Endothelial cell of umbilical vein (primary cell): Measurements from ENCODE around the gene CAMK2G. TPM values are rescaled to one million over a fixed set of nuclear protein-coding genes. Genes with fewer than 3 reads are reported as not detected.

Source experiments
- BruUV-seq: library from RNA; stranded (reverse); fragments of 400-500 nt; replicated peaks from 2 replicates; lab custom pipeline; 2021; lab: Mats Ljungman, UMichigan
- CTCF ChIA-PET: fragments of 300-600, 350-600 bp; sonication (Branson Sonifier 250); formaldehyde crosslinking; loops from one replicate; lab custom pipeline; 2021; ENCODE audit warnings: antibody characterized with exemption, inconsistent platforms; lab: Charles Lee
- POLR2A ChIA-PET: fragments of 300-600, 350-600 bp; sonication (Branson Sonifier 250); formaldehyde crosslinking; loops from one replicate; lab custom pipeline; 2021; ENCODE audit warnings: antibody characterized with exemption, inconsistent platforms; lab: Charles Lee
- DNase-seq: peaks from one replicate; pipeline ENCODE4 v3.0.0-alpha.2; 2011; ENCODE audit warnings: low read depth, low spot score
- FAIRE-seq: peaks from 2 replicates; lab custom pipeline; 2011; peaks lifted over from hg19 to GRCh38; lab: Jason Lieb, UNC
- H2AFZ ChIP-seq: 2 replicates; pipeline ENCODE4 v1.6.0; 2012; ENCODE audit warnings: low read depth, low read length, control low read depth, inconsistent platforms
- H3K27ac ChIP-seq: 2 replicates; pipeline ENCODE4 v1.5.1; 2011; ENCODE audit warnings: low read depth, mild to moderate bottlenecking, control low read depth, low read length, moderate library complexity; ENCODE audit not compliant: insufficient read depth
- H3K27me3 ChIP-seq, 2 experiments: 2 replicates each; pipeline versions ENCODE4 v1.6.0 to v1.6.1; 2011; ENCODE audit warnings: low read length in 2 of 2, mixed read lengths in 1 of 2; ENCODE audit not compliant: control insufficient read depth in 2 of 2, insufficient read depth in 2 of 2
- H3K36me3 ChIP-seq, 2 experiments: 2 replicates in 1 of 2; 3 replicates in 1 of 2; pipeline ENCODE4 v1.5.1; 2011; ENCODE audit warnings: low read length in 2 of 2, mild to moderate bottlenecking in 1 of 2, moderate library complexity in 1 of 2; ENCODE audit not compliant: control insufficient read depth in 2 of 2, insufficient read depth in 2 of 2; ENCODE audit errors: extremely low read depth in 1 of 2
- H3K4me1 ChIP-seq: 3 replicates; pipeline ENCODE4 v1.5.1; 2011; ENCODE audit warnings: mild to moderate bottlenecking, low read length; ENCODE audit not compliant: control insufficient read depth, insufficient read depth; ENCODE audit errors: extremely low read depth
- H3K4me2 ChIP-seq: 2 replicates; pipeline ENCODE4 v1.6.1; 2011; ENCODE audit warnings: low read length, control low read depth, mixed read lengths; ENCODE audit not compliant: insufficient read depth
- H3K4me3 ChIP-seq, 3 experiments: fragments of 200-600 bp in 1 of 3; sonication (generic), shearing (Covaris generic) in 1 of 3; replicated peaks in 1 of 3; 2 replicates each; pipeline ENCODE4 v1.5.1; 2011 to 2016; ENCODE audit warnings: control low read depth in 3 of 3, low read length in 3 of 3, mild to moderate bottlenecking in 2 of 3, inconsistent platforms in 1 of 3, low read depth in 1 of 3, moderate library complexity in 1 of 3; ENCODE audit not compliant: insufficient read depth in 1 of 3
- H3K79me2 ChIP-seq: 2 replicates; pipeline ENCODE4 v1.6.0; 2012; ENCODE audit warnings: low read length, inconsistent platforms; ENCODE audit not compliant: control insufficient read depth, insufficient read depth
- H3K9ac ChIP-seq: replicated peaks from 2 replicates; pipeline ENCODE3; 2011; ENCODE audit warnings: low read length, control low read depth; ENCODE audit not compliant: insufficient read depth; ENCODE audit errors: extremely low read depth
- H3K9me1 ChIP-seq: replicated peaks from 3 replicates; pipeline ENCODE4 v1.6.0; 2011; ENCODE audit warnings: mild to moderate bottlenecking, low read length; ENCODE audit not compliant: control insufficient read depth, insufficient read depth; ENCODE audit errors: extremely low read depth
- H3K9me3 ChIP-seq: replicated peaks from 2 replicates; pipeline ENCODE4 v1.5.1; 2012; ENCODE audit warnings: low read length, inconsistent platforms; ENCODE audit not compliant: control insufficient read depth, insufficient read depth
- H4K20me1 ChIP-seq: replicated peaks from 2 replicates; pipeline ENCODE3; 2011; ENCODE audit warnings: mild to moderate bottlenecking, low read length; ENCODE audit not compliant: control insufficient read depth, insufficient read depth; ENCODE audit errors: extremely low read depth
- EZH2 ChIP-seq: IDR thresholded peaks from 2 replicates; pipeline ENCODE4 v1.6.1; 2012; ENCODE audit warnings: borderline replicate concordance, low read depth, mild to moderate bottlenecking, moderate library complexity, low read length, inconsistent platforms; ENCODE audit not compliant: severe bottlenecking
- FOS ChIP-seq: IDR thresholded peaks from 2 replicates; pipeline ENCODE4 v1.6.1; 2011; ENCODE audit warnings: mild to moderate bottlenecking, low read length, moderate library complexity, borderline replicate concordance; ENCODE audit not compliant: insufficient read depth
- GATA2 ChIP-seq: IDR thresholded peaks from 2 replicates; pipeline ENCODE4 v1.7.0; 2011; ENCODE audit warnings: low read depth, mild to moderate bottlenecking, moderate library complexity, mixed read lengths, low read length; ENCODE audit not compliant: insufficient read length, insufficient read depth
- JUN ChIP-seq: IDR thresholded peaks from 2 replicates; pipeline ENCODE4 v1.6.1; 2011; ENCODE audit warnings: borderline replicate concordance, low read depth; ENCODE audit not compliant: insufficient read length, insufficient read depth
- MYC ChIP-seq: IDR thresholded peaks from one replicate; pipeline ENCODE4 v1.6.1; 2011; ENCODE audit warnings: mild to moderate bottlenecking, low read depth, low read length
- POLR2A ChIP-seq: IDR thresholded peaks from 2 replicates; pipeline ENCODE4 v1.6.1; 2012; ENCODE audit warnings: low read depth, mild to moderate bottlenecking, control low read depth, low read length
- POLR2AphosphoS5 ChIP-seq: IDR thresholded peaks from 2 replicates; pipeline ENCODE4 v1.6.1; 2012; ENCODE audit warnings: low read depth, mild to moderate bottlenecking, control low read depth, low read length, moderate library complexity; ENCODE audit not compliant: insufficient read depth
- dilution Hi-C: fragments of 300-500 bp; cut with MboI; formaldehyde crosslinking; loops from one replicate; pipeline ENCODE4 v1.15.0; 2019; ENCODE audit warnings: low sequenced_read_pairs; ENCODE audit not compliant: extremely low pct_ligation_motif_present
- intact Hi-C: fragments of 100-400 bp; cut with micrococcal nuclease; formaldehyde crosslinking; loops from one replicate; pipeline ENCODE4 v1.10.0; 2022
- polyA plus RNA-seq, 4 experiments: library from polyadenylated mRNA; depleted of rRNA in 3 of 4; stranded (reverse) in 3 of 4; unstranded in 1 of 4; fragments of >200 nt; gene quantifications; 2 replicates each; pipeline versions ENCODE4 v1.2.1 to v1.2.3, GENCODE V29; 2011 to 2012; ENCODE audit warnings: missing spikeins in 1 of 4
- total RNA-seq: library from RNA; stranded (reverse); gene quantifications from 2 replicates; pipeline ENCODE4 v1.2.3, GENCODE V29; 2021
- TF ChIP-seq, protein P1 (sequence below), 2 donors: IDR thresholded peaks; 1 replicate in 1 of 2; 2 replicates in 1 of 2; pipeline ENCODE4 v1.5.1; 2011; ENCODE audit warnings: low read length in 2 of 2, mild to moderate bottlenecking in 2 of 2, moderate library complexity in 2 of 2, control low read depth in 1 of 2, inconsistent platforms in 1 of 2, low read depth in 1 of 2; ENCODE audit not compliant: insufficient read depth in 1 of 2; ENCODE audit errors: extremely low read depth in 1 of 2
- TF ChIP-seq, protein P2 (sequence below): IDR thresholded peaks from 2 replicates; pipeline ENCODE4 v1.6.1; 2011; ENCODE audit not compliant: insufficient read depth, insufficient read length

The CAMK2G gene
- total and polyA plus RNA-seq, 2 donors (not counting 3 experiments of a cell fraction or from before 2014, with no cell fraction given), result 27.2 to 33.6 TPM

DNA sequence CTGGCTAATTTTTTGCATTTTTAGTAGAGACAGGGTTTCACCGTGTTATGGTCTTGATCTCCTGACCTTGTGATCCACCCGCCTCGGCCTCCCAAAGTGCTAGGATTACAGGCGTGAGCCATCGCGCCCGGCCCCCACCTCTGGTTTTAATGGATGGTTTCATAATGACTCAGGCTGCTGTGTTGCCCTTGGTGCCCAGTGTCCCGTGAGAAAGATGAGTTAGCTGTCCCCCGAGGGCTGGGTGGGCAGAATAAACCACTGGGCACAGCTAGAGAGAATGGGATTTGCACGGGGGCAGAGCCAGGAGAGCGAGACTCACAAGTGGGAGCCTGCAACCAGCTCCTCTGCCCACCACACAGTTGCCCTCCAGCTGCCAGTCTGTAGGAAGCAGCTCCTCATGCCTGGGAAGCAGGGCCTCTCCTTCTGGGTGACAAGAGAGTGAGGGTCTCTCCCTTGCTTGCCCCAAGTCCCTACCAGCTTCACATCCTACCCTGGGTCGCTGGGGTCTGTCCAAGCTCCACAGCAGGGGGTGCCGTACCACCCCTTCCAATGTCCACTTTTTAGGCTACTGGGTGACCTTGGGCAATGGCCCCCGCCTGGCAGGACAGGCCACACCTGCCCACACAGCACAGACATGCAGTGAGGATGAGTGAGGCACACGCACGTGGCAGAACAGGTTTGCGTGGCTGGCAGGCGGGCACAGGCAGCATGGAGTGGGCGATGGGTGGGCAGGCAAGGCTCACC is 46.8 kb downstream of the CAMK2G start:
- POLR2A ChIA-PET, result no interaction called here
- peaks cover 0 to 14% of the 10 kb centered on the region in 2 experiments for H3K36me3 ChIP-seq
- TF ChIP-seq FOS, result no peak
- TF ChIP-seq MYC, result no peak
- no peak for TF ChIP-seq JUN
- TF ChIP-seq POLR2A, result no peak
- TF ChIP-seq EZH2, result no peak
- TF ChIP-seq GATA2, result no peak
- TF ChIP-seq, protein P1, sequence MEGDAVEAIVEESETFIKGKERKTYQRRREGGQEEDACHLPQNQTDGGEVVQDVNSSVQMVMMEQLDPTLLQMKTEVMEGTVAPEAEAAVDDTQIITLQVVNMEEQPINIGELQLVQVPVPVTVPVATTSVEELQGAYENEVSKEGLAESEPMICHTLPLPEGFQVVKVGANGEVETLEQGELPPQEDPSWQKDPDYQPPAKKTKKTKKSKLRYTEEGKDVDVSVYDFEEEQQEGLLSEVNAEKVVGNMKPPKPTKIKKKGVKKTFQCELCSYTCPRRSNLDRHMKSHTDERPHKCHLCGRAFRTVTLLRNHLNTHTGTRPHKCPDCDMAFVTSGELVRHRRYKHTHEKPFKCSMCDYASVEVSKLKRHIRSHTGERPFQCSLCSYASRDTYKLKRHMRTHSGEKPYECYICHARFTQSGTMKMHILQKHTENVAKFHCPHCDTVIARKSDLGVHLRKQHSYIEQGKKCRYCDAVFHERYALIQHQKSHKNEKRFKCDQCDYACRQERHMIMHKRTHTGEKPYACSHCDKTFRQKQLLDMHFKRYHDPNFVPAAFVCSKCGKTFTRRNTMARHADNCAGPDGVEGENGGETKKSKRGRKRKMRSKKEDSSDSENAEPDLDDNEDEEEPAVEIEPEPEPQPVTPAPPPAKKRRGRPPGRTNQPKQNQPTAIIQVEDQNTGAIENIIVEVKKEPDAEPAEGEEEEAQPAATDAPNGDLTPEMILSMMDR (IDR thresholded peaks at IDR 0.05; ENCODE audit: extremely low read depth in 1 of 2, insufficient read depth in 1 of 2, low read depth in 1 of 2, low read length in 2 of 2), result no peak
- TF ChIP-seq POLR2AphosphoS5, result no peak
- TF ChIP-seq, protein P2, sequence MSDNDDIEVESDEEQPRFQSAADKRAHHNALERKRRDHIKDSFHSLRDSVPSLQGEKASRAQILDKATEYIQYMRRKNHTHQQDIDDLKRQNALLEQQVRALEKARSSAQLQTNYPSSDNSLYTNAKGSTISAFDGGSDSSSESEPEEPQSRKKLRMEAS, result no peak
- H2AFZ ChIP-seq, result no peak overlapping the region
- H3K9me1 ChIP-seq, result no peaks in the 10 kb centered on the region
- CTCF ChIA-PET, result interaction anchor here (0.7 to 2.0 kb wide), 4 partner anchors 8 to 19 kb away, joined by 3 to 4 read pairs (median 3); no protein-coding TSS in a partner anchor
- no peak for DNase-seq
- H3K27me3 ChIP-seq, result no peaks in the 10 kb centered on the region
- no peak overlapping the region for H3K9ac ChIP-seq
- H3K4me3 ChIP-seq, result no peak overlapping the region
- BruUV-seq, result no TSS peak
- H3K27ac ChIP-seq, result no peak overlapping the region
- H3K4me1 ChIP-seq, result no peaks in the 10 kb centered on the region
- intact Hi-C loops, result no loop called here
- FAIRE-seq, result no peak
- dilution Hi-C loops, result no loop called here
- no peaks in the 10 kb centered on the region for H3K9me3 ChIP-seq
- no peak overlapping the region for H3K4me2 ChIP-seq
- H3K79me2 ChIP-seq, result no peaks in the 10 kb centered on the region
- H4K20me1 ChIP-seq, result no peaks in the 10 kb centered on the region
